Trophoblast cell (in vitro differentiated cells and primary cell): Measurements from ENCODE around the gene RCVRN.
A peak's percentile ranks its signal among the peaks of the same experiment; 100 is the strongest.

Source experiments
- DNase-seq, 2 donors: peaks; one replicate each; pipeline ENCODE4 v3.0.0-alpha.2; 2016
- H2AFZ ChIP-seq: 2 replicates; pipeline ENCODE4 v1.6.1; 2013; ENCODE audit warnings: low read length, moderate library complexity, mild to moderate bottlenecking; ENCODE audit not compliant: insufficient read depth, poor library complexity
- H2AK5ac ChIP-seq: 2 replicates; pipeline ENCODE4 v1.6.1; 2013; ENCODE audit warnings: mild to moderate bottlenecking, low read length
- H2BK120ac ChIP-seq: 2 replicates; pipeline ENCODE4 v1.6.1; 2013; ENCODE audit warnings: low read length, mild to moderate bottlenecking, moderate library complexity; ENCODE audit not compliant: insufficient read depth, poor library complexity
- H2BK12ac ChIP-seq: 2 replicates; pipeline ENCODE4 v1.6.1; 2013; ENCODE audit warnings: mild to moderate bottlenecking, low read length, moderate library complexity
- H2BK5ac ChIP-seq: 2 replicates; pipeline ENCODE4 v1.6.1; 2013; ENCODE audit warnings: low read length, low read depth, moderate library complexity, mild to moderate bottlenecking; ENCODE audit not compliant: poor library complexity
- H3K14ac ChIP-seq: 2 replicates; pipeline ENCODE4 v1.6.1; 2013; ENCODE audit warnings: mild to moderate bottlenecking, low read length
- H3K18ac ChIP-seq: 2 replicates; pipeline ENCODE4 v1.6.1; 2013; ENCODE audit warnings: mild to moderate bottlenecking, low read length
- H3K23ac ChIP-seq: 2 replicates; pipeline ENCODE4 v1.6.1; 2013; ENCODE audit warnings: low read length
- H3K27ac ChIP-seq: 2 replicates; pipeline ENCODE4 v1.5.1; 2013; ENCODE audit warnings: low read depth, mild to moderate bottlenecking, inconsistent platforms, low read length, moderate library complexity
- H3K27me3 ChIP-seq: 2 replicates; pipeline ENCODE4 v1.6.1; 2013; ENCODE audit warnings: inconsistent platforms, mild to moderate bottlenecking, low read length, moderate library complexity; ENCODE audit not compliant: insufficient read depth
- H3K36me3 ChIP-seq, 2 experiments: 1 replicate in 1 of 2; 2 replicates in 1 of 2; pipeline ENCODE4 v1.6.1; 2013; ENCODE audit warnings: low read length in 2 of 2, mild to moderate bottlenecking in 2 of 2, moderate library complexity in 1 of 2; ENCODE audit not compliant: insufficient read depth in 2 of 2, control insufficient read depth in 1 of 2
- H3K4ac ChIP-seq: 2 replicates; pipeline ENCODE4 v1.6.1; 2013; ENCODE audit warnings: low read depth, mild to moderate bottlenecking, low read length, moderate library complexity
- H3K4me1 ChIP-seq, 2 experiments: 1 replicate in 1 of 2; 2 replicates in 1 of 2; pipeline ENCODE4 v1.6.1; 2013; ENCODE audit warnings: low read length in 2 of 2, mild to moderate bottlenecking in 2 of 2, moderate library complexity in 1 of 2; ENCODE audit not compliant: insufficient read depth in 2 of 2, control insufficient read depth in 1 of 2
- H3K4me2 ChIP-seq: 2 replicates; pipeline ENCODE4 v1.6.1; 2013; ENCODE audit warnings: inconsistent platforms, mild to moderate bottlenecking, low read length, moderate library complexity
- H3K4me3 ChIP-seq: 2 replicates; pipeline ENCODE4 v1.5.1; 2013; ENCODE audit warnings: mild to moderate bottlenecking, low read depth, low read length, inconsistent platforms
- H3K79me1 ChIP-seq: one replicate; pipeline ENCODE4 v1.6.1; 2013; ENCODE audit warnings: low read length
- H3K79me2 ChIP-seq: 2 replicates; pipeline ENCODE4 v1.6.1; 2013; ENCODE audit warnings: low read length, mild to moderate bottlenecking; ENCODE audit not compliant: control insufficient read depth, insufficient read depth, poor library complexity
- H3K9ac ChIP-seq: 2 replicates; pipeline ENCODE4 v1.6.1; 2013; ENCODE audit warnings: mild to moderate bottlenecking, low read length
- H3K9me3 ChIP-seq: 2 replicates; pipeline ENCODE4 v1.6.1; 2013; ENCODE audit warnings: low read depth, mild to moderate bottlenecking, control low read depth, inconsistent platforms, low read length; ENCODE audit not compliant: insufficient read depth
- H4K12ac ChIP-seq: 2 replicates; pipeline ENCODE4 v1.6.1; 2013; ENCODE audit warnings: low read depth, mild to moderate bottlenecking, low read length, moderate library complexity
- H4K8ac ChIP-seq: 2 replicates; pipeline ENCODE4 v1.6.1; 2013; ENCODE audit warnings: low read depth, mild to moderate bottlenecking, low read length, moderate library complexity
- H4K91ac ChIP-seq: one replicate; pipeline ENCODE4 v1.6.1; 2013; ENCODE audit warnings: low read depth, mild to moderate bottlenecking, low read length, moderate library complexity
- WGBS: extraction: QIAGEN DNeasy Blood & Tissue Kit; methylation state at CpG from one replicate; pipeline ENCODE4 v1.1.7; 2013; ENCODE audit warnings: missing lambda C conversion rate; ENCODE audit not compliant: insufficient read length, insufficient coverage; ENCODE audit errors: extremely low coverage; 5-methylcytosine and 5-hydroxymethylcytosine counted together

RCVRN gene

GRCh38 chr17:9900044-9900594 lies 5.0 kb downstream of the RCVRN start:
- no peak overlapping the region for H3K9ac ChIP-seq
- H3K4me3 ChIP-seq: no peak overlapping the region
- no peak overlapping the region for H2BK120ac ChIP-seq
- no peak overlapping the region for H3K27ac ChIP-seq
- H3K18ac ChIP-seq: no peak overlapping the region
- H4K8ac ChIP-seq: no peak overlapping the region
- H3K4me1 ChIP-seq: peaks cover 4 to 5% of the 10 kb centered on the region in 2 experiments
- no peak overlapping the region for H4K91ac ChIP-seq
- no CpG with 5 or more reads among the region's 8 CpGs for WGBS
- H2AK5ac ChIP-seq: no peak overlapping the region
- no peak overlapping the region for H2AFZ ChIP-seq
- no peak overlapping the region for H4K12ac ChIP-seq
- no peaks in the 10 kb centered on the region for H3K9me3 ChIP-seq
- no peak overlapping the region for H2BK12ac ChIP-seq
- peak in 1 of 2 donors; percentile 23 for DNase-seq
- H3K4ac ChIP-seq: no peak overlapping the region
- no peaks in the 10 kb centered on the region for H3K79me1 ChIP-seq
- H3K27me3 ChIP-seq: no peaks in the 10 kb centered on the region
- H2BK5ac ChIP-seq: no peak overlapping the region
- H3K14ac ChIP-seq: no peak overlapping the region
- no peaks in the 10 kb centered on the region for H3K79me2 ChIP-seq
- H3K36me3 ChIP-seq: no peaks in the 10 kb centered on the region
- H3K23ac ChIP-seq: no peak overlapping the region
- no peak overlapping the region for H3K4me2 ChIP-seq

GRCh38 chr17:9899280-9900043 lies 5.6 kb downstream of the RCVRN start:
- H3K4me2 ChIP-seq: no peak overlapping the region
- no peak overlapping the region for H3K4ac ChIP-seq
- H2AK5ac ChIP-seq: no peak overlapping the region
- no peaks in the 10 kb centered on the region for H3K27me3 ChIP-seq
- H2AFZ ChIP-seq: no peak overlapping the region
- no peak overlapping the region for H3K14ac ChIP-seq
- no peak overlapping the region for H3K27ac ChIP-seq
- no peak overlapping the region for H3K18ac ChIP-seq
- no peak overlapping the region for H2BK120ac ChIP-seq
- H2BK5ac ChIP-seq: no peak overlapping the region
- H3K9me3 ChIP-seq: peaks cover 2% of the 10 kb centered on the region
- WGBS: no CpG with 5 or more reads among the region's 21 CpGs
- H4K12ac ChIP-seq: no peak overlapping the region
- no peak overlapping the region for H3K9ac ChIP-seq
- H3K79me2 ChIP-seq: no peaks in the 10 kb centered on the region
- no peak overlapping the region for H4K8ac ChIP-seq
- peak in 1 of 2 donors; percentile 27 for DNase-seq
- H3K36me3 ChIP-seq: no peaks in the 10 kb centered on the region
- H3K4me3 ChIP-seq: no peak overlapping the region
- H3K79me1 ChIP-seq: no peaks in the 10 kb centered on the region
- peaks cover 4 to 5% of the 10 kb centered on the region in 2 experiments for H3K4me1 ChIP-seq
- H4K91ac ChIP-seq: no peak overlapping the region
- H2BK12ac ChIP-seq: no peak overlapping the region
- H3K23ac ChIP-seq: no peak overlapping the region

GRCh38 chr17:9898812-9899211 lies 6.3 kb downstream of the RCVRN start:
- Histone ChIP-seq H3K79me2 (no peaks in the 10 kb centered on the region), H2AFZ (no peak overlapping the region), H3K18ac (no peak overlapping the region), H3K4ac (no peak overlapping the region), H3K14ac (no peak overlapping the region), H3K79me1 (no peaks in the 10 kb centered on the region), H4K12ac (no peak overlapping the region), H3K9me3 (peaks cover 3% of the 10 kb centered on the region), H3K36me3 (no peaks in the 10 kb centered on the region), H3K4me2 (no peak overlapping the region), H3K27ac (no peak overlapping the region), H4K91ac (no peak overlapping the region), H2BK12ac (no peak overlapping the region), H3K27me3 (no peaks in the 10 kb centered on the region), H3K23ac (no peak overlapping the region), H3K9ac (no peak overlapping the region), H3K4me3 (no peak overlapping the region), H2BK5ac (no peak overlapping the region), H2AK5ac (no peak overlapping the region), H2BK120ac (no peak overlapping the region), H3K4me1 (peaks cover 4 to 5% of the 10 kb centered on the region in 2 experiments), H4K8ac (no peak overlapping the region)
- DNase-seq: peak in 1 of 2 donors; percentile 39
- no CpG with 5 or more reads among the region's 8 CpGs for WGBS

GRCh38 chr17:9897372-9897968 lies 7.6 kb downstream of the RCVRN start:
- no peaks in the 10 kb centered on the region for H3K79me1 ChIP-seq
- H4K8ac ChIP-seq: no peak overlapping the region
- peaks cover 4 to 5% of the 10 kb centered on the region in 2 experiments for H3K4me1 ChIP-seq
- H3K9ac ChIP-seq: no peak overlapping the region
- H3K4me3 ChIP-seq: no peak overlapping the region
- no peak overlapping the region for H3K18ac ChIP-seq
- no peak overlapping the region for H2BK120ac ChIP-seq
- no peak for DNase-seq
- H3K14ac ChIP-seq: no peak overlapping the region
- H3K79me2 ChIP-seq: no peaks in the 10 kb centered on the region
- no peak overlapping the region for H3K4me2 ChIP-seq
- H3K27me3 ChIP-seq: no peaks in the 10 kb centered on the region
- H3K4ac ChIP-seq: no peak overlapping the region
- H2AK5ac ChIP-seq: no peak overlapping the region
- no CpG with 5 or more reads among the region's 13 CpGs for WGBS
- H3K23ac ChIP-seq: no peak overlapping the region
- H2AFZ ChIP-seq: no peak overlapping the region
- H4K12ac ChIP-seq: no peak overlapping the region
- no peak overlapping the region for H4K91ac ChIP-seq
- no peak overlapping the region for H3K27ac ChIP-seq
- no peaks in the 10 kb centered on the region for H3K36me3 ChIP-seq
- no peak overlapping the region for H2BK5ac ChIP-seq
- peaks cover 3% of the 10 kb centered on the region for H3K9me3 ChIP-seq
- no peak overlapping the region for H2BK12ac ChIP-seq
